GM19351 (cell line): ENCODE measurements around the gene SELENOT.
"Not testable (repeated sequence)": the region's sequence is repeated elsewhere in the genome, so short reads cannot be mapped to it uniquely, and the experiment has no call there.

Experiments
- ATAC-seq: cut with Tn5 transposase; IDR thresholded peaks from one replicate; pipeline ENCODE4 v1.9.1; 2021; ENCODE audit warnings: mild to moderate bottlenecking, moderate library complexity; ENCODE audit not compliant: unreplicated experiment

SELENOT gene

DNA sequence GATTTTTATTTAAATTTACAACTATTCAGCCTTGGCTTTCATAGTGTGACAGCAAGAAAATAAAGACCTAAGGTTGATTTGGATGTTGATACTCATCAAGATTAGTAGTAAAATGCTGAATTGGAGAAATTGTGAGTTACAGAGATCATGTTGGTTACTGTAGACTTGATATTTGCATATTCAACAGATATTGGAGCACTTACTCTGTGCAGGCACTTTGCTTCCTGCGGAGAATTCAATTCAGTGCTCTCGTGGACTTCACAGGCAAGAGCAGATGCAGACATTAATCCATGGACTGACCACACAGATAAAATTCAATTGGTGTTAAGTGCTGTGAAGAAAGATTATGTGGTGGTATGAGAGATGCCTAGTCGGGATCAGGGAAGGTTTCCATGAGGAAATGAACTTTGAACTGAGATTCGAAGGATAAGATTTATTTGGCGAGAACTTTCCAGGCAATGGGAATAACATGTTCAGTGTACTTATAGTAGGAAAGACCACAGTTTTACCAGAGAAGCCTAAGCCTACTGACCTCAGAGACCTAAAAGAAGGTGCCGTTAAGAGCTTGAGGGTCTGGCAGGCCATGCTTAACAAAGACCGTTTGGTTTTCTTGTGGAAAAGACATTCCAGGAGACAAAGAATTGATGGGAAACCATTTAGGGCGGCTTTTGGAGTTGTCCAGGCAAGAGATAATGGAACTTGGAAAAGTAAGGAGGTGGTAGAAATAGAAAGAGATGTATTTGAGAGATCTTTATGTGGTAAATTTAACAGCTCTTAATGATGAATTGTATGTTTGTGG, 4.3 kb downstream of the SELENOT start:
- ATAC-seq = no peak

DNA sequence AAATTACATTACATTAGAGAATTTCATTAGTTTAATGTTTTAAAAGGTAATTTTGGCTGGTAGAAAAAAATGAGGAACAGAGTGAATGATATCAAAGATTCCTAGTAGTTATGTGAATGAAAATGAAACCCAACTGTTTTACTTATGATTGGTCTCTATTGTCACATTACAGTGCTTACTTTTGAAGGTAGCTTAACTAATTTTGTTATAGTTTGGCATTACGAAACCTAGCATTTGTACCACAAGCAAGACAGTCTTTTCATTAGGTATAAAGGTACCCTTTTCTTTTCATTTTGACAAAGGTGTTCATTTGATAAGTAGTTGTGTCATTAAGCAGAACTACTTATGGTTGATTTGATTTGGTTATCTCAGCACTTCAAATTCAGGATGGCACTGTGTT, 6.9 kb downstream of the SELENOT start:
- no peak for ATAC-seq

DNA sequence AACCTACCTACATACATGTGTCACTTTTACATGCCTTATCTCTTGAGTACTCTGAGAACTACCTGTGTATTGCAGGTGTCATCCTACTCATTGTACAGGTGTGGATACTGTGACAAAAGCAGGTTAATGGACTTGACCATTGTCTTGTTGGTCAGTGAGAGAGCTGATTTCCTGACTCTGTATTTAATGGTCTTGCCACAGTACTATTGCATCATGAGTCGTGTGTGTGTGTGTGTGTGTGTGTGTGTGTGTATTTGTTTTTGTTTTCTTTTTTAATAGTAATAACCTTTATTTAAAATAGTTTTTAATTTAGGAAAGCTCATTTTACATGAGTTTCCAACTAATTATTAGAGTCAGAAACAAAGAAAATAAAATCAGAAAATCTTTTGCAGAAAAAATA, 7.7 kb downstream of the SELENOT start:
- ATAC-seq = no peak

DNA sequence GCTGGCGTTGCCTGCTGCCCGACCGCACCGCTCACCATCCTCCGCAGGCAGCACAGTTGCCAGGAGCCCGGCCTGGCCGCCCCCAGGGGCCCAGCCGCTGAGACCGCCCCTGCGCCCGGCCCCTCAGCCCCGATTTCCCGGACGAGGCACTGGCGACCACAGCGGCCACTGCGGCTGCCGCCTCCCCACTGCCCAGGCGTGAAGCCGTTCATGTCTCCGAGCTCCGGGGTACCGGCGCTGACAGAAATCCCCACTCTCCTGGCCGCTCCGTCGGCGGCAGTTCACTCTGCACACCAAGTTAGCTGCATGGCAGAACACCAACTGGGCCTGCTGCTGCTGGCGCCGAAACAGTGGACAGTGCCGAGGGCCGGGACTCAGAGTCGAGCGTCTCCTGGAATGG, 8.5 kb downstream of the SELENOT start:
- ATAC-seq = no peak

DNA sequence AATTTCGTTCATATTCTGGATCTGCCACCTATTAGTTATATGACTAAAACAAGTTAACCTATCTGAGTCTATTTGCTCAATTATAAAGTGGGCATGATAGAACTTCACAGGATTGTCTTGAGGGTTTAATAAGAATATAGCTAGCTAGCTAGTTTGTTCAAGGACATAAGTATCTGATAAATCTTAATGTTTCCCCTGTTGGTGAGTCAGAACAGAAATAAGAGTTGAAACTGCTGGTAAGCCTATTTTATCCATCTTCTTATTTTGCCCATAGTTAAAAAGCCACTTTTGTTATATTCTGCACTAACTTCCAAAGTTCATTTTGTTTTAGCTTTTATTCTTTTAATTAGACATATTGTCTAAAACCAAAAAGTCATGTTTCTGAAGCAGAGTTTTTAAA, 9.4 kb downstream of the SELENOT start:
- ATAC-seq = no peak

DNA sequence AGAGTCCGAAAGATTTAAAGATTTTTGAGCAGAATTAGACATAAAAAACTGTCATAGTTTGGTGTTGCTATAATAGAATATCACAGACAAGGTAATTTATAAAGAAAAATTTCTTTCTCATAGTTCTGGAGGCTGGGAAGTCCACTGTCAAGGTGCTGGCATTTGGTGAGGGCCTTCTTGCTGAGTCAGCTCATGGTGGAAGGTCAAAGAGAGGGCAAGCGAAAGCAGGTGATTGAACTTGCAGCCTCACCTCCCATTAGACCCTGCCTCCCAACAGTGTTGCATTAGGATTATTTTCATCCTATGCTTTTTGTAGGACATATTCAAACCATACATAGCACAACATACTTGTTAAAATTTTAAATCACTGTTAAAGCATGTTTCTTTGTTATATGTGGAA, 9.9 kb downstream of the SELENOT start:
- ATAC-seq = no peak

DNA sequence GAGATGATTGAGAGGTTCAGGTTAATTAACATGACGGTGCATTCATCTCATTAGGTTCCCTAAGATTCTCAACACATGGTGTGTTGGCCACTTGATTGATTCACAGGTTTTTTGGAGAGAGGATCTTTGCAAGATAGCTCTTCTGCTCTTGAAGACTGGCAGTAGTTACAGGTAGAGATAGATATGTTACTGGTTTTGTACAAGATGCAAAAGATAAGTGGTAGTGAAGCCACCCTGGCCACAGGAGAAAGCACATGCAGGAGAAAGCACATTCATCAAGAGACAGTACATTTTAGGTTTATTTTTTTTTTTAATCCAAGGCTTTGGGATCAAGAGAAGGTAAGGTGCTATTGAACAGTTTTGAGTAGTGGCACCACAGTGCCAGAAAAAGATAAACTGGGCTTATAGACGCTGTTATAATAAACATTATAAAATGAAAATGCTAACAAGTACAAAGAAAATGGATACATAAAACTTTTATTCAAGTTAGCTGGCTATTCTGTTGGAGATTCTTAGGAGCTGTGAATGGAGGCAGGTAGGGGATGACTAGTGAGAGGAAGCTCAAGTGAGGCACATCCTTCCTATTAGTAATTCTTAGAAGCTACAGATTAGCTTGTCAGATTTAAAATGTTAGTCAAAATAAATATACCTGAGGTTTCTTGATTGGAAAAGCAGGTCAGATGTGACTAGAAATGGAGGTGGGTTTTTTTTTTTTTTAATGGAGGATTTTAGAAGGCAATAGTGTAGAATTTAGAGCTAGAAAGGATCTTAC, 10.8 kb downstream of the SELENOT start:
- ATAC-seq = no peak

DNA sequence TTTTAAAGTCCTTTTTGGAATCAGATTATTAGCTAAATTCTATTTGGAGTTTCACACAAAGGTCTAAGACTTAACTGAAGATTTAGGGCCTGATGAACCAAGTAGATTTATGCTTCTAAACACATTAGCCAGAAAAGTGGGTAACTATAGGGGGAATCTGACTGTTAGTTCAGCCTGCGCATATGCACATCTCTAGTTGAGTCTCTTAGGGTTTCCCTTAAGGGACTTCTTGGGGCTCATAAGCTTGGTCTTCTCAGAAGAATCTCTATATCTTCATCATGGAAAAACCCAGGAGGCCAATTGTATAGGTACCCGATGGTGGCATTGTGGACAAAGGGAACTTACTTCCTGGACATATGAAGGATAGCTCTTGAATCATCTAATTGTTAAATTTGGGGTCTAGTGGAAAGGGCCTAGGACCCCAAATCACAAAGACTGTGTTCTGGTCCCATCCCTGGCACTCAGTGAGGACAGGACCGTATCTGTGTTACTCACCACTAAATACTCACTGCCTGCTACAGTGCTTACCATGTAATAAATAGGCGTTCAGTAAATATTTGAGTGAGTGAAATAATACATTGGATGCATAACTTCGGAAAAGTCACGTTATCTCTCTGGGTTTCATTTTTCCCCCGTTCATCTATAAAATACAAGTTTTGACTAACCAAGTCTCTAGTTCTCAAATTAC, 17.0 kb downstream of the SELENOT start:
- ATAC-seq = no peak

DNA sequence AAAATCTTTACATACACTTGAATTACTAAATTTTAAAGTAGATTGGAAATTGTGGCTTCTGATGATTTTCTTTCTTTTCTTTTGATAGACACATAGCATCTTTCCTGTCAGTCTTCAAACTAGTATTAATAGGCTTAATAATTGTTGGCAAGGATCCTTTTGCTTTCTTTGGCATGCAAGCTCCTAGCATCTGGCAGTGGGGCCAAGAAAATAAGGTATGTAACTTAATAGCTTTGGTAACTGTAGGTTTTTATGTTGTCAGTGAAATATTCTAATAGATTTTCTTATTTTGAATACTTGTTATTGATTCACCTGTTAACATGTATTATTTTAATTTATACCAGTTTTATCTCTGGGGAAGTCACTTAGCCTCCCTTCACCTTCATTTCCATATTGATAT, 19.8 kb downstream of the SELENOT start:
- ATAC-seq = not testable (repeated sequence)

DNA sequence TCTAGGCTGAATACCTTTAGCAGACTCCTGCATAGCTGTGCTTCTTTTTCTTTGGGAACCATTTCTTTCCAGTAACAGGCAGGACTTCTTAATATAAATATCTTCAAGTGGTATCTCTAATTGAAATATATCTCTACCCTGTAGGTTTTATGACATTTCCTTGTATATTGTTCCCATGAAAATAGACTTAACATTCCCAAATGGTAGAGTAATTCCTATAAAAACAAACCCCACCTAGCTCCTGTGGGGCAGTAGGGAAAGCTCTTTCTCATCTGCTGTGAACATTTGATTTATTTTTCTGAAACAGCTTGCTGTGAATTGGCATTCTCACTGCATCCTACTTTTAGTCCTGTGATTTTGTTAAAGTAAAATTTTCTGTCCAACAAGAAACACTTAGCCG, 20.8 kb downstream of the SELENOT start:
- ATAC-seq = no peak

DNA sequence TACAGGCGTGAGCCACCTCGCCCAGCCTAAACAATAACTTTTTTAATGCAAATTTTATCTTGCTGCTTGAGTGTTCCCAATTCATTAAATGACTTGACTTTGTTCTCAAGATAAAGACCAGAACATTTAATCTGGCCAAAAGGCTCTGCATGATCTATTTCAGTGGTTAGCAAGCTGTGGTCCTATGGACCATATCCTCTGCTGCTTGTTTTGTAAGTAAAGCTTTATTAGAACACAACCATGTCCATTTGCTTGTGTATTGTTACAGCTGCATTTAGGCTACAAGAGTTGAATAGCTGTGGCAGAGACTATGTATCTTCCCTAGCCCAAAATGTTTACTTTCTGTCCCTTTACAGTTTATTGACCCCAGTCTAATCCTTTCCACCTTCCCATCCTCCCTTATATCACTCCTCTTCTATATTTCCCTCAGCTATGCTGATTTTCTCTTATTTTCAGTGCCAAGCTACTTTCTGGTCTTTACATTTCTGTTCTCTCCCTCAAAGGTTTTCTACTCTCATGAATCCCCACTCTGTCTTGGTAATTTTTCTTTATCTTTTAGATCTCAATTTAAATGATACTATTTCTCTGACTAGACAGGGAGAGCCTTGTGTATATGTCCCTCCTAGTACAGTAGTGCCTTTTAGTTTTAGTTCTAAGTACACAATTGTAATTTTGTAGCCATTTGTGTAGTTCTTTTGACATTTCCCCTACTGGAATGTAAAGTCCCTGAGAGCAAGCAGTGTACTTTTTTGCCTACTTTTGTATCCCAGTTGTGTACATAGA, 23.2 kb downstream of the SELENOT start:
- ATAC-seq = no peak

DNA sequence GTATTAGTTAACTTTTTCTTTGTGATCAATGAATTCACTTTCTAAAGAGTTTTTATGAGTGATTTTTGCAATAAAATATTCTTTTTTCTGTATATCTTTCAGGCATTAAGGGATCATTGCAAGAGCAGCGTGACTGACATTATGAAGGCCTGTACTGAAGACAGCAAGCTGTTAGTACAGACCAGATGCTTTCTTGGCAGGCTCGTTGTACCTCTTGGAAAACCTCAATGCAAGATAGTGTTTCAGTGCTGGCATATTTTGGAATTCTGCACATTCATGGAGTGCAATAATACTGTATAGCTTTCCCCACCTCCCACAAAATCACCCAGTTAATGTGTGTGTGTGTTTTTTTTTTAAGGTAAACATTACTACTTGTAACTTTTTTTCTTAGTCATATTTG, 24.4 kb downstream of the SELENOT start:
- no peak for ATAC-seq

DNA sequence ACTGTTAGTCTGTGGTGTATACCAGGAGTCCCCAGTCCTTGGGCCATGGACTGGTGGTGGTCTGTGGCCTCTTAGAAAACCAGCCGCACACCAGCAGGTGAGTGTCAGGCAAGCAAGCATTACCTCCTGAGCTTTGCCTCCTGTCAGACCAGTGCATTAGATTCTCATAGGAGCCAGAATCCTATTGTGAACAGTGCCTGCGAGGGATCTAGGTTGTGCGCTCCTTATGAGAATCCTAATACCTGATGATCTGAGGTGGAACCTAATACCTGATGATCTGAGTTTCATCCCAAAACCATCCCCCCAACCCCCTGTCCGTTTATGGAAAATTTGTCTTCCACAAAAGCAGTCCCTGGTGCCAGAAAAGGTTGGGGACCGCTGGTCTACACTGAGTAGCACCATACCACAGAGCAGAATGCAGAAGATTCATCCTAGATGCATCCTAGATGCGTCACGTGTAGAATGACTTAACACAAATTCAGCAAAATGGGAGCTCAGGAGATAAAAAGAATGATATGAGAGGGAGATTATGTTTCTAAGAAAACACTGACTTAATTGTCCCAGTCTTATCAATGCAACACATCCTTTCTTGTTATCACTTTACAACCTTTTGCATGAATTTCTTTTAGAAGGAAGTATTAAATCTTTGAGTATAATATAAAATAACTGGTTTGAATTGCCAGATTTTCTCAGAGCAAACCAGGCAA, 28.5 kb downstream of the SELENOT start:
- ATAC-seq = no peak

DNA sequence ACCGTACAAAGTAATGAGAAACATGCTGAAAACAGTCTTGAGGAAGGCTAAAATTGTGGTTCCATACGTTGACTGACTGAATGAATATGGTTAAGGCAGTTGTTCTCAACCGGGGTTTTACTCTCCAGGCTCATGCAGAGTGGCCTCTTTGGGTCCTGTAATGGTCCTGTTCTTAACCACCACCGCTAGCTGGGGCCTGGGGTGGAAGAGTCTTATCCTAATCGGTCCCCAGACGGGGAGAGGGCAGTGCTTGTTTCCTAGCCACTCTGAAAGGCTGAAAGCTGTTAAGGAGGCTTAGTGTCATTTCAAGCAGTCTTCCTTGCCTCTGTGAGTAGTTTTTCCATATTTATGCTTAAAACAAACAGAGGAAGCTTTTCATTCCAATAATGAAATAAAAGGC, 32.0 kb downstream of the SELENOT start:
- ATAC-seq = no peak

DNA sequence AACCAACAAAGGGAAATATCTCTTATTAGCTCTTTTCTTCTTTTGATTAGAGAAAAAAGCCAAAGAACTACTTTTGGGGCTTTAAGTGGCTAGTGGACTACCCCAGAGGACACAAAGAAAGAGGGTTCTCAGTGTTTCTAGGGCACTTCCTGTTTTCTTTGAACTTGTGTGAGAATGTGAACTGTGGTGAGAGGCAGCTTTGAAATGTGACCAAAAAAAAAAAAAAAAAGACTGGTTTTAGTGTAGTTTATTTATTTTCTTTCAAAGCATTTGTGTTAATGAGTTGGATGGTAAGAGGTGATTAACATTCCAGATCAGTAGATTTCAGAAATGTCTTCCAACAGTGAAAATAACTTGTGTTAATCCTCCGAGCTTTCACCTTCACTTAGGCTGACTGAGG, 32.4 kb downstream of the SELENOT start:
- peak; percentile 85 for ATAC-seq

DNA sequence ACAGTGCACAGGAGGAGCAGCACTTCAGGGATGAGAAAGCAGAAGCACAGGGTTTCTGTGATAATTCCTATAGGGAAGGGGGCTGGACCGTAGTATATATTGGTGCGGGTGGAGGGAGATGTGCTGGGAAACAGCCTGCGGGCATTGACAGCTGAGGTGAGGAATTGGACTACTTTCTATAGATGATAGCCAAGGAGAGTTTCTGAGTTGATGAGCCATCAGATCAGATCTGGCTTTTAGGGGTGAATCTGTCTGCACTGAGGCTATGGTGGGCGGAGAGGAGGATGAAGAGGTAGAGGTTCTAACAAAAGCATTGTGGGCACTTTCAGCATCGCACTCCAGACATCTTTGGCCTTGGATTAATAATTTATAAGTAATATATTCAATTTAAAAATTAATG, 33.1 kb downstream of the SELENOT start:
- ATAC-seq = no peak

DNA sequence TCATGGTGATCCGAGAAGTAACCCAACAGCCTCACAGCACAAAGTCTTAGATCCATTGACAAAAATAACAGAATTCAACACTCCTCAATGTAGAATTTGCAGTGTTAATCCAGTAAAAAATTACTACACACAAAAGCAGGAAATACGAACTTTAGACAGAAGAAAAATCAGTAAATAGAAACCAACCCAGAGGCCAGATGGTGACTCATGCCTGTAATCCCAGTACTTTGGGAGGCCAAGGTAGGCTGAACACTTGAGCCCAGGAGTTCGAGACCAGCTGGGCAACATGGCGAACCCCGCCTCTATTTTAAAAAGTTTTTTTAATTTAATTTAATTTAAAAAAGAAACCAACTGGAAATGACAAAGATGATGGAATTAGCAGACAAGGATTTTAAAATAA, 36.1 kb downstream of the SELENOT start:
- no peak for ATAC-seq

DNA sequence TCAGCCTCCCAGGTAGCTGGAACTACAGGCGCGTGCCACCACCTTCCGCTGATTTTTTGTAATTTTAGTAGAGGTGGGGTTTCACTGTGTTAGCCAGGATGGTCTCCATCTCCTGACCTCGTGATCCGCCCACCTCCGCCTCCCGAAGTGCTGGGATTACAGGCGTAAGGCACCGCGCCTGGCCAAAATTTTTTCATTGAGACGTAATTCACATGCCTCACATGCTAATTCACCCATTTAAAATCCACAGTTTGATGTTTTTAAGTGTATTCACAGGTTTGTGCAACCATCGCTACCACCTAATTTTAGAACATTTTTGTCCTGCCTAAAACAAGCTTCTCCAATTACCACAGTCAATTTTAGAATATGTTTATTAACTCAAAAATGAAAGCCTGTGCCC, 37.1 kb downstream of the SELENOT start:
- no peak for ATAC-seq

DNA sequence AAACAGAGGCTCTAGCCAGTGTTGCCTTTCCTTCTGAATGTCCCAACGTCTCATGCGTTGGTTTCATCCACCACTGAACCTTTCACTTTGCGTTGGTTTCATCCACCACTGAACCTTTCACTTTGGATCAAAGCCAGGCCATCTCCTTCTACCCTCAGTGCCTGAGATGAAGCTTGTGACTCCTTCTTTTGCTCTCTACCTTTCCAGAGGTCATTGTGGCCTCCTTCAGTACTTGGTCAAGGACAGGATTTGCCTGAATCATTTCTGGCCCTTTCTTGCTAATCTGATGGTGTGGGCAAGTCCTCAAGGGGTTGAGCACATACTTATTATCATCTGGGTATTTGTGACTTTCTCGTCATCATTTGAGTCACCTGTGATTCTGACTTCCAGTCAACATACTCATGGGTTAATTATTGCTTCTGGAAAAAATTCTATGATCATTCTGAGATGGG, 50.0 kb downstream of the SELENOT start:
- ATAC-seq = peak; percentile 69

DNA sequence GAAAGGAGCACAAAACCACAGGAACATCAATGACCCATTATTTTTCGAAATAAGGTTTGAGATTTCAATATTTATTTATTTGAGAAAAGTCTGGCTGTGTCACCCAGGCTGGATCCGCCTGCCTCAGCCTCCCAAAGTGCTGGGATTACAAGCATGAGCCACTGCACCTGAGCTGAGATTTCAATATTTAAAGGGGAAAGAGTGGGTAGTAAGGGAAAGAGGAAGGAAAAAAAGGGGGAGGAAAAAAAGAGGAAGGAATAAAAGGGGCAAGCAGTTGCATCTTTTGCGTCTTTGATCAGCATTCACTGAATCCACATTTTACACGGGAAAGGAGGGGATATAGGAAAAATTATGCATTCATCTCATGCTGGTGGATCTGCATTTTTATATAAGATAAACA, 53.2 kb downstream of the SELENOT start:
- no peak for ATAC-seq
